HCT116 (cell line): Measurements from ENCODE around the gene IGLL1. TPM values are rescaled to one million over a fixed set of nuclear protein-coding genes. Genes with fewer than 3 reads are reported as not detected.

Experiments
- ATAC-seq: fragments of 200-7000 bp; cut with Tn5 transposase; 2 replicates; pipeline ENCODE4 v1.9.1; 2020; ENCODE audit warnings: mild to moderate bottlenecking, moderate library complexity
- BruUV-seq: library from RNA; stranded (reverse); fragments of 400-500 nt; replicated peaks from 2 replicates; lab custom pipeline; 2021; lab: Mats Ljungman, UMichigan
- CTCF ChIA-PET: fragments of 300-600 bp; sonication (Branson Sonifier 250); formaldehyde crosslinking; loops from one replicate; lab custom pipeline; 2021; ENCODE audit warnings: antibody characterized with exemption; lab: Charles Lee
- POLR2A ChIA-PET: fragments of 300-600, 350-600 bp; sonication (Branson Sonifier 250); formaldehyde crosslinking; loops from one replicate; lab custom pipeline; 2021; ENCODE audit warnings: antibody characterized with exemption; lab: Charles Lee
- RAD21 ChIA-PET, 2 experiments: fragments of 300-600 bp; sonication (Branson Sonifier 250); formaldehyde crosslinking; loops; one replicate each; lab custom pipeline; 2023; ENCODE audit warnings: low total read pairs in 2 of 2; ENCODE audit not compliant: uncharacterized antibody in 2 of 2, unreplicated experiment in 2 of 2, low non-redundant PET in 1 of 2; lab: Charles Lee
- DNase-seq: peaks from one replicate; pipeline ENCODE4 v3.0.0-alpha.2; 2010; ENCODE audit warnings: low read depth, low spot score
- H2AFZ ChIP-seq: fragments of 200-600 bp; shearing (Covaris generic), sonication (generic); 2 replicates; pipeline ENCODE4 v1.6.1; 2017; ENCODE audit warnings: low read depth, mixed run types, mixed read lengths, antibody characterized with exemption, low read length; ENCODE audit not compliant: poor library complexity, severe bottlenecking
- H3K27ac ChIP-seq: 2 replicates; pipeline ENCODE4 v1.5.1; 2012; ENCODE audit warnings: low read depth, low read length
- H3K27me3 ChIP-seq: fragments of 200-600 bp; sonication (generic); 2 replicates; pipeline ENCODE4 v1.6.1; 2016; ENCODE audit warnings: mixed run types, low read length, mixed read lengths; ENCODE audit not compliant: insufficient read depth
- H3K36me3 ChIP-seq, 2 experiments: fragments of 200-500 bp in 1 of 2; fragments of 200-600 bp in 1 of 2; sonication (Bioruptor generic) in 1 of 2; sonication (generic) in 1 of 2; 2 replicates each; pipeline versions ENCODE4 v1.5.1 to v1.6.1; 2014 to 2016; ENCODE audit warnings: low read length in 2 of 2, inconsistent platforms in 1 of 2, mixed read lengths in 1 of 2, mixed run types in 1 of 2; ENCODE audit not compliant: insufficient read depth in 2 of 2, control insufficient read depth in 1 of 2
- H3K4me1 ChIP-seq, 2 experiments: fragments of 200-600 bp in 1 of 2; sonication (generic) in 1 of 2; 2 replicates each; pipeline versions ENCODE4 v1.5.1 to v1.6.1; 2012 to 2017; ENCODE audit warnings: low read length in 2 of 2, inconsistent platforms in 1 of 2, mild to moderate bottlenecking in 1 of 2, mixed read lengths in 1 of 2, mixed run types in 1 of 2, moderate library complexity in 1 of 2; ENCODE audit not compliant: insufficient read depth in 2 of 2, control insufficient read depth in 1 of 2
- H3K4me2 ChIP-seq: fragments of 200-600 bp; sonication (generic); 2 replicates; pipeline ENCODE4 v1.6.1; 2017; ENCODE audit warnings: mixed run types, low read length, mixed read lengths
- H3K4me3 ChIP-seq, 2 experiments: fragments of 200-600 bp in 1 of 2; sonication (generic) in 1 of 2; replicated peaks in 1 of 2; 2 replicates each; pipeline ENCODE4 v1.5.1; 2011 to 2016; ENCODE audit warnings: low read length in 2 of 2, control low read depth in 1 of 2, low read depth in 1 of 2, mild to moderate bottlenecking in 1 of 2, mixed read lengths in 1 of 2, mixed run types in 1 of 2
- H3K79me2 ChIP-seq: fragments of 200-600 bp; sonication (generic); 2 replicates; pipeline ENCODE4 v1.6.1; 2017; ENCODE audit warnings: mild to moderate bottlenecking, mixed run types, low read length, moderate library complexity, mixed read lengths; ENCODE audit not compliant: insufficient read depth
- H3K9ac ChIP-seq: fragments of 200-600 bp; sonication (generic); 2 replicates; pipeline ENCODE4 v1.6.1; 2016; ENCODE audit warnings: low read length, mixed read lengths
- H3K9me2 ChIP-seq: fragments of 200-600 bp; sonication (generic), shearing (Covaris generic); 2 replicates; pipeline ENCODE4 v1.6.1; 2017; ENCODE audit warnings: mixed run types, mild to moderate bottlenecking, moderate library complexity; ENCODE audit not compliant: insufficient read depth
- H3K9me3 ChIP-seq, 2 experiments: fragments of 200-500 bp in 1 of 2; fragments of 200-600 bp in 1 of 2; sonication (Bioruptor generic) in 1 of 2; sonication (generic) in 1 of 2; 2 replicates each; pipeline ENCODE4 v1.6.1; 2014 to 2017; ENCODE audit warnings: low read length in 2 of 2, mixed read lengths in 2 of 2, inconsistent platforms in 1 of 2, low read depth in 1 of 2, mild to moderate bottlenecking in 1 of 2, mixed run types in 1 of 2, moderate library complexity in 1 of 2; ENCODE audit not compliant: control insufficient read depth in 1 of 2, insufficient read depth in 1 of 2
- H4K20me1 ChIP-seq: fragments of 200-600 bp; sonication (generic), shearing (Covaris generic); 2 replicates; pipeline ENCODE4 v1.6.1; 2017; ENCODE audit warnings: mixed run types, mild to moderate bottlenecking, moderate library complexity; ENCODE audit not compliant: insufficient read depth
- ATF3 ChIP-seq: IDR thresholded peaks from 2 replicates; pipeline ENCODE4 v1.6.1; 2012
- ELF1 ChIP-seq: IDR thresholded peaks from 2 replicates; pipeline ENCODE4 v1.6.1; 2012; ENCODE audit warnings: low read depth, borderline replicate concordance
- EZH2 ChIP-seq: fragments of 200-600 bp; sonication (generic); IDR thresholded peaks from 2 replicates; pipeline ENCODE4 v1.6.1; 2017; ENCODE audit warnings: antibody characterized with exemption, mixed run types
- JUND ChIP-seq: IDR thresholded peaks from 2 replicates; pipeline ENCODE4 v1.6.1; 2012
- RAD21 ChIP-seq: IDR thresholded peaks from 2 replicates; pipeline ENCODE4 v1.6.1; 2012; ENCODE audit warnings: low read depth, mild to moderate bottlenecking
- SIN3A ChIP-seq: IDR thresholded peaks from 2 replicates; pipeline ENCODE4 v1.6.1; 2012; ENCODE audit warnings: low read depth
- SP1 ChIP-seq: IDR thresholded peaks from 2 replicates; pipeline ENCODE4 v1.6.1; 2012; ENCODE audit warnings: low read depth
- TCF7L2 ChIP-seq: IDR thresholded peaks from 2 replicates; pipeline ENCODE4 v1.7.0; 2011; ENCODE audit warnings: borderline replicate concordance, inconsistent platforms; ENCODE audit not compliant: insufficient read depth, insufficient read length; ENCODE audit errors: extremely low read depth
- YY1 ChIP-seq: IDR thresholded peaks from 2 replicates; pipeline ENCODE4 v1.6.1; 2011; ENCODE audit warnings: low read length, low read depth, moderate library complexity, mild to moderate bottlenecking; ENCODE audit not compliant: insufficient replicate concordance; ENCODE audit errors: extremely low read depth
- ZFX ChIP-seq: fragments of 450-650 bp; IDR thresholded peaks from 2 replicates; pipeline ENCODE4 v1.6.1; 2017
- intact Hi-C: fragments of 100-400 bp; cut with micrococcal nuclease; formaldehyde crosslinking; loops from 2 replicates; pipeline ENCODE4 v1.10.0; 2022
- total RNA-seq: library from RNA; stranded (reverse); gene quantifications from one replicate; pipeline ENCODE4 v1.2.1, GENCODE V29; 2021; ENCODE audit not compliant: unreplicated experiment
- TF ChIP-seq, protein P1 (sequence below): IDR thresholded peaks from 2 replicates; pipeline ENCODE4 v1.6.1; 2011; ENCODE audit warnings: mild to moderate bottlenecking, low read length, moderate library complexity; ENCODE audit not compliant: insufficient replicate concordance; ENCODE audit errors: extremely low read depth
- TF ChIP-seq, protein P2 (sequence below): IDR thresholded peaks from 2 replicates; pipeline ENCODE4 v1.6.1; 2012; ENCODE audit warnings: low read depth
- TF ChIP-seq, protein P3 (sequence below): IDR thresholded peaks from 2 replicates; pipeline ENCODE4 v1.6.1; 2012

The IGLL1 gene
- total RNA-seq, 1 experiment from 2014 or later, result not detected

DNA sequence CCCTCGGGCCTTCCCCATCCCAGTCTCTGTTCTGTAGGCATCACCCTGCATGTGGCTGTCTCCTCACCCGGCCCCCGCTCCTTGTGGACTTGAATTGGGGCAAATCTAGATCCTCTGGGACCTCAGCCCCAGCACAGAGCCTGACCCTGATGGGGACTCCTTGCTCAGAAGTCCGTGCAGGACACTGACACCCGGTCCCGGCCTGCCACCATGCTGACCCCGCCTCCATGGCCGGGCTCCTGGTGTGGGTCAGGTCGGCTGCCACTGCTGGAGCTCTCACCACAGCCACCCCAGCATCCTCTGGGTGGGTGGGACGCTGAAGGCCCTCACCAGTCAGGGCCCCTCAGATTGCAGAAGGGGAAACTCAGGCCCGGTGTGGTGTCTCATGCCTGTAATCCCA is 1.8 kb downstream of the IGLL1 start:
- Histone ChIP-seq H3K4me1 (no peaks in the 10 kb centered on the region), H3K27me3 (no peaks in the 10 kb centered on the region), H3K9ac (no peak overlapping the region), H3K4me3 (no peak overlapping the region), H3K27ac (no peak overlapping the region), H3K36me3 (no peaks in the 10 kb centered on the region), H4K20me1 (no peaks in the 10 kb centered on the region), H2AFZ (no peak overlapping the region), H3K9me3 (no peaks in the 10 kb centered on the region), H3K79me2 (no peaks in the 10 kb centered on the region), H3K4me2 (no peak overlapping the region), H3K9me2 (no peaks in the 10 kb centered on the region)
- intact Hi-C loops, result no loop called here
- DNase-seq, result no peak
- CTCF ChIA-PET, result no interaction called here
- BruUV-seq, result no TSS peak
- TF ChIP-seq EZH2, result no peak
- no peak for TF ChIP-seq RAD21
- TF ChIP-seq, protein P1, sequence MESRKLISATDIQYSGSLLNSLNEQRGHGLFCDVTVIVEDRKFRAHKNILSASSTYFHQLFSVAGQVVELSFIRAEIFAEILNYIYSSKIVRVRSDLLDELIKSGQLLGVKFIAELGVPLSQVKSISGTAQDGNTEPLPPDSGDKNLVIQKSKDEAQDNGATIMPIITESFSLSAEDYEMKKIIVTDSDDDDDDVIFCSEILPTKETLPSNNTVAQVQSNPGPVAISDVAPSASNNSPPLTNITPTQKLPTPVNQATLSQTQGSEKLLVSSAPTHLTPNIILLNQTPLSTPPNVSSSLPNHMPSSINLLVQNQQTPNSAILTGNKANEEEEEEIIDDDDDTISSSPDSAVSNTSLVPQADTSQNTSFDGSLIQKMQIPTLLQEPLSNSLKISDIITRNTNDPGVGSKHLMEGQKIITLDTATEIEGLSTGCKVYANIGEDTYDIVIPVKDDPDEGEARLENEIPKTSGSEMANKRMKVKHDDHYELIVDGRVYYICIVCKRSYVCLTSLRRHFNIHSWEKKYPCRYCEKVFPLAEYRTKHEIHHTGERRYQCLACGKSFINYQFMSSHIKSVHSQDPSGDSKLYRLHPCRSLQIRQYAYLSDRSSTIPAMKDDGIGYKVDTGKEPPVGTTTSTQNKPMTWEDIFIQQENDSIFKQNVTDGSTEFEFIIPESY, result no peak
- TF ChIP-seq, protein P2, sequence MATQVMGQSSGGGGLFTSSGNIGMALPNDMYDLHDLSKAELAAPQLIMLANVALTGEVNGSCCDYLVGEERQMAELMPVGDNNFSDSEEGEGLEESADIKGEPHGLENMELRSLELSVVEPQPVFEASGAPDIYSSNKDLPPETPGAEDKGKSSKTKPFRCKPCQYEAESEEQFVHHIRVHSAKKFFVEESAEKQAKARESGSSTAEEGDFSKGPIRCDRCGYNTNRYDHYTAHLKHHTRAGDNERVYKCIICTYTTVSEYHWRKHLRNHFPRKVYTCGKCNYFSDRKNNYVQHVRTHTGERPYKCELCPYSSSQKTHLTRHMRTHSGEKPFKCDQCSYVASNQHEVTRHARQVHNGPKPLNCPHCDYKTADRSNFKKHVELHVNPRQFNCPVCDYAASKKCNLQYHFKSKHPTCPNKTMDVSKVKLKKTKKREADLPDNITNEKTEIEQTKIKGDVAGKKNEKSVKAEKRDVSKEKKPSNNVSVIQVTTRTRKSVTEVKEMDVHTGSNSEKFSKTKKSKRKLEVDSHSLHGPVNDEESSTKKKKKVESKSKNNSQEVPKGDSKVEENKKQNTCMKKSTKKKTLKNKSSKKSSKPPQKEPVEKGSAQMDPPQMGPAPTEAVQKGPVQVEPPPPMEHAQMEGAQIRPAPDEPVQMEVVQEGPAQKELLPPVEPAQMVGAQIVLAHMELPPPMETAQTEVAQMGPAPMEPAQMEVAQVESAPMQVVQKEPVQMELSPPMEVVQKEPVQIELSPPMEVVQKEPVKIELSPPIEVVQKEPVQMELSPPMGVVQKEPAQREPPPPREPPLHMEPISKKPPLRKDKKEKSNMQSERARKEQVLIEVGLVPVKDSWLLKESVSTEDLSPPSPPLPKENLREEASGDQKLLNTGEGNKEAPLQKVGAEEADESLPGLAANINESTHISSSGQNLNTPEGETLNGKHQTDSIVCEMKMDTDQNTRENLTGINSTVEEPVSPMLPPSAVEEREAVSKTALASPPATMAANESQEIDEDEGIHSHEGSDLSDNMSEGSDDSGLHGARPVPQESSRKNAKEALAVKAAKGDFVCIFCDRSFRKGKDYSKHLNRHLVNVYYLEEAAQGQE, result no peak
- TF ChIP-seq ELF1, result no peak
- no peak for TF ChIP-seq TCF7L2
- TF ChIP-seq SP1, result no peak
- TF ChIP-seq ATF3, result no peak
- no peak for TF ChIP-seq YY1
- TF ChIP-seq, protein P3, sequence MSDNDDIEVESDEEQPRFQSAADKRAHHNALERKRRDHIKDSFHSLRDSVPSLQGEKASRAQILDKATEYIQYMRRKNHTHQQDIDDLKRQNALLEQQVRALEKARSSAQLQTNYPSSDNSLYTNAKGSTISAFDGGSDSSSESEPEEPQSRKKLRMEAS, result no peak
- TF ChIP-seq ZFX, result no peak
- no peak for TF ChIP-seq SIN3A
- no peak for TF ChIP-seq JUND
- RAD21 ChIA-PET, result no interaction called here
- ATAC-seq, result no peak
- POLR2A ChIA-PET, result no interaction called here
